HG03135 (cell line): ENCODE measurements around the gene PSMD12.
"Not testable (repeated sequence)": the region's sequence is repeated elsewhere in the genome, so short reads cannot be mapped to it uniquely, and the experiment has no call there.

Experiments
- ATAC-seq: cut with Tn5 transposase; IDR thresholded peaks from one replicate; pipeline ENCODE4 v1.9.1; 2021; ENCODE audit warnings: mild to moderate bottlenecking, moderate library complexity; ENCODE audit not compliant: unreplicated experiment

Gene PSMD12

DNA sequence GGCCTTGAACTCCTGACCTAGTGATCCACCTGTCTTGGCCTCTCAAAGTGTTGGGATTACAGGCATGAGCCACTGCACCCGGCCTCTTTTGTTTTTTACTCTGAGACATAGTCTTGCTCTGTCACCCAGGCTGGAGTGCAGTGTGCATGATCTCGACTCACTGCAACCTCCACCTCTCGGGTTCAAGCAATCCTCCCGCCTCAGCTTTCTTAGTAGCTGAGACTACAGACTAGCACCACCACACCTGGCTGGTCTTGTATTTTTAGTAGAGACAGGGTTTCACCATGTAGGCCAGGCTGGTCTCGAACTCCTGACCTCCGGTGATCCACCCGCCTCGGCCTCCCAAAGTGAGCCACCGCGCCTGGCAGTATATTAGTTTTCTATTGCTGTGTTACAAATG, 22.2 kb upstream of the PSMD12 start:
- ATAC-seq: not testable (repeated sequence)

GRCh38 chr17:67386965-67387551, 20.7 kb upstream of the PSMD12 start:
- no peak for ATAC-seq

- no peak for ATAC-seq
Measured at GRCh38 chr17:67385122-67385988, 19.0 kb upstream of the PSMD12 start.

GRCh38 chr17:67381929-67382257, 15.5 kb upstream of the PSMD12 start:
- no peak for ATAC-seq

GRCh38 chr17:67379251-67379630, 12.9 kb upstream of the PSMD12 start:
- no peak for ATAC-seq

- peak; percentile 34 for ATAC-seq
Measured at GRCh38 chr17:67378454-67379250, 12.3 kb upstream of the PSMD12 start.

GRCh38 chr17:67377488-67378453, 11.4 kb upstream of the PSMD12 start:
- peak; percentile 10 for ATAC-seq

DNA sequence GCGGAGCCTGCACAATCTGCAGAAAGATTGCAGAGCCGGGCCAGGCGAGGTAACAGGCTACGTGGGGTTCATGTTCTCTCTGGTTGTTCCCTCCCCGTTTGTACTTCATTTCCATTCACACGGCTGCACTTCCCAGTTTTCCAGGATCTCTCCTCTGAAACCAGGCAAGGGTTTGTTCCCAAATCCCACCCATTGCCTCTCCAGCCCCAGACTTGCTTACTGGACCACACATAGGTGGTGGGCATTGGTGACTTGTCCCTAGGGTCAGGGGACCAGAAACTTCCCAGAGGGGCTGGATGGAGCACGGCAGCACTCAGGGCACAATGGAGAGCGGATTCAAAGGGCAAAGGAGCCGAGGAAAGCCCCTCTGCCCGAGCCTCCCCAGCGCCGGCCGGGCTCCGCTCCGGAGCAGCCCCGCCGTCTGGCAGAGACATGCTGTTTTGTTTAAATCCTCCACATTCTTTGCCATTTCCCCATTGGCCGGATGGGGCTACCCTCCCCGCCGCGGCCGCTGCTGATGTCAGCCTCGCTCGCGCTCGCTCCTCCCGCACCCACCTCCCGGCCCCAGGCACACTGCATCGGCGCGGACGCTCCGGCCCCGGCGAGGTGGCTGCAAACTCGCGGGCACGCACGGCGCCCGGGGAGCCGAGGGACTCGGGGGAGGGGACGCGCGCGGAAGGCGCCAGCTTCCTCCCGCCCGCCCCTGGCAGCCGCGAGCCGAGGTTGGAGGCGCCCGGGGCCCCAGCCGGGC, 10.5 kb upstream of the PSMD12 start, which contains the start of gene PITPNC1:
PITPNC1 (plus strand) TSS at position 545 of the 751 bp plus-strand sequence.
- ATAC-seq: peak; percentile 70

- no peak for ATAC-seq
Measured at GRCh38 chr17:67376415-67376736, 10.0 kb upstream of the PSMD12 start.

GRCh38 chr17:67375716-67376115, 9.3 kb upstream of the PSMD12 start:
- ATAC-seq: no peak

DNA sequence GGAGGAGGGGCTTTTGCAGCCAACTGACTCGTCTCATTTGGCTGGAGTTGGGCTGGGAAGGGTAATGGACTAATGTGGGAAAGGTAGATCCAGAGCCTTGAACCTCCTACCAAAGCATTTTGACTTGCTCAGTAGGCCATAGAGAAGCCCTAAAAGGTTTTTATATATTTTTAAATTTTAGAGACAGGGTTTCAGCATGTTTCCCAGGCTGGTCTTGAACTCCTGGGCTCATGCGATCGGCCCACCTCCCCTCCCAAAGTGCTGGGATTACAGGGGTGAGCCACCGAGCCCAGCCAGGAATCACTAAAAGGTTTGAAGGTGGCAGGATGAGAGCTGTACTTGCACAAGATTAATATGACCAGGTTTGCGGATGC, 8.7 kb upstream of the PSMD12 start:
- no peak for ATAC-seq

DNA sequence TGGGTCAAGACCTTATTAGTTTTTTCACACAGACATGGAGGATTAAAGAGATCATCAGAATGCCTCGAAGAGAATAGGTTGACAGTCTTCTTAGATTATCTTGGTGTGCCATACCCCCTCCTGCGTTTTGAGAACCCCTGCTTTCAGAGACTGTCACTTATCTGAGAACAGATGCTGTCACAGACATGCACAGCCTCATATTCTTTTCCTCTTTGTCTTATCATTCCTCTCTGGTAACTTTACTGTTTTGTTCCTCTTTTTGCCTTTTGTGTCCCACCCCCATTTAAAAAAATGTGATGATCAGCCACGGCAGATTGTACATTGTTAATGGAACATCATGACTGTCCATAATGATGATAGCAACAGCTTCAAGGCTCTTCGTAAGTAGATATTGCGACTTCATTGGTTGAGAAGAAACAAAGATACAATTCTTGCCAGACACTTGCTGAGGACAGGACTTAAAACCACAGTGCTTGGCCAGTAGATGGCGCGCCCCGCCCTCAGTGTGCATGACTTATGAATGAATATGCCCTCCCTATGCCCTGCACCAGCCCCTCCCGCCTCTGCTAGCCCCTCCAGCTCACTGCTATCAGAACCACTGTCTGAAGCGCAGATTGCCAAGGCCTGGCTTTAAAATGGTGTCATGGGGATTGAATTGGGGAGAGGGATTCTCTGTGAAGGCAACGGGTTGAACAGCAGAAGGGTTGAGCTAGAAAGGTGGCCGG, 8.1 kb upstream of the PSMD12 start:
- peak; percentile 36 for ATAC-seq

- ATAC-seq: no peak
Measured at GRCh38 chr17:67372751-67373150, 6.4 kb upstream of the PSMD12 start.

- ATAC-seq: no peak
Measured at GRCh38 chr17:67369676-67370075, 3.3 kb upstream of the PSMD12 start.

DNA sequence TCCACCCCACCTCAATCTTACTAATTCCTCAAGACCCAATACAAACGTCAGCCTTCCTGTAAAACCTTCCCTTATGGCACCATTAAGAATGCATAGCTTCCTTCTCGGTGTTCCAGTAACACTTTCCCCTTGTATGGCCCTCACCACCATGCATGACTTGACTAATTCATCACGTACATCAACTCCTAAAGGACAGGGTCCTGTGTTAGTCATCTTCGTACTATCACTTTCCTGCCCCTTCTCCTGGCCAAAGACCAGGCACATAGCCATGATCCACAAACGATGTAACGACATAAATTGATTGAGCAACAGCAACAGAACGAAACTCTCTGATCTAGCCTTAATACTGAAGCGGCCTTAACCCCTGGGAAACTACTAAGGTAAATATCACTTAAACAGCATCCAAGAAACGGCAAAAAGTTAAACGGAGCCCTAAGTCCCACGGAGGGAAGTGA, 612 bp downstream of the PSMD12 start:
- peak; percentile 12 for ATAC-seq

DNA sequence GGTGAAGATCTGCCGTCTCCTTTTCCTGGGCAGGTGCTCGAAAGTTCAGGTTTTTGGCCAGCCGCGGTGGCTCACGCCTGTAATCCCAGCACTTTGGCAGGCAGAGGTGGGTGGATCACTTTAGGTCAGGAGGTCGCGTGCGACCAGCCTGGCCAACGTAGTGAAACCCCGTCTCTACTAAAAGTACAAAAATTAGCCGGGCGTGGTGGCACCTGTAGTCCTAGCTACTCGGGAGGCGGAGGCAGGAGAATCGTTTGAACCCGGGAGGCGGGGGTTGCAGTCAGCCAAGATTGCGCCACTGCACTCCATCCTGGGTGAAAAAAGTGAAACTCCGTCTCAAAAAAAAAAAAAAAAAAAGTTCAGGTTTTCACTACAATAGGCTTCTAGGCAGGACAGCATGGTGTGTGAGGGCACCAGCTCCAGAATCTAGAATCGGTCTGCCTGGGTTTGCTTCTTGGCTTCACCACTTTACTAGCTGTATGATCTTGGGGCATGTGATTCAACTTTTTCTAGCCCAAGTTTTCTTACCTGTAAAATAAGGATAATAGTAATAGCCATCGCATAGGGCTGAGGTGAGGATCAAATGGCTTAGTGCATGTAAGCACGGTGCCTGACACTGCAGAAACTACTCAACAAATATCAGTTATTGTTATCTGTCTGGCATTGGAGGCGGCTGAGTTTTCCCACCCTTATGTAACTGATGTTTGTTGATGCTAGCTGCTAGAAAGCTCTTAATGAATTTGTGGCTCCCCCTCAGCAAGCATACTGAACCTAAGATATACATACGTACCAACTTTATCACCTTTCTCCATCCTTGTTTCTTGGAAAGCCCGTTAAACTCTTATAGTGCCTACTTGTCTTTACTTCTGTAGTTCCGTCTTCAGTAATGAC, 1.3 kb downstream of the PSMD12 start:
- no peak for ATAC-seq

GRCh38 chr17:67362173-67362572, 4.2 kb downstream of the PSMD12 start:
- no peak for ATAC-seq

DNA sequence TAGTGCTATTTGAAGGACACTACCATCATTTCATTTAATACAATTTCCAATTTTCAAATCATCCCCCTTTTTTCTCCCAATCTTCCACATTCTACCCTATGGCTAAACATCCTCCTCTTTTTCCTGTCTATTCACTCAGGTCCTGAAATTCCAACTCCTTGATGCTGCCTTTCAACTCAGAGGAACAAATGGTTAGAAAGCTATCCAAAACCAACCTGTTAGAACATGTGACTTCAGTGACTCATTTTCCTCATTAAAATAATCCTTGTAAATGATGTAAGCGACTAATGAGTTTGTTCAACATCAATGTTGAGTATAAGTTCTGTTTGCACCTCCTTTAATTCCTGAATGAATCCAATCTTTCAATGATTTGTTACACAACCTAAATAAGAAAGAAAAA, 5.5 kb downstream of the PSMD12 start:
- ATAC-seq: no peak
